GM19035 (cell line): ENCODE data around the gene GPR143.

Experiments used
- ATAC-seq: cut with Tn5 transposase; IDR thresholded peaks from one replicate; pipeline ENCODE4 v1.9.1; 2021; ENCODE audit not compliant: unreplicated experiment

Gene GPR143

DNA sequence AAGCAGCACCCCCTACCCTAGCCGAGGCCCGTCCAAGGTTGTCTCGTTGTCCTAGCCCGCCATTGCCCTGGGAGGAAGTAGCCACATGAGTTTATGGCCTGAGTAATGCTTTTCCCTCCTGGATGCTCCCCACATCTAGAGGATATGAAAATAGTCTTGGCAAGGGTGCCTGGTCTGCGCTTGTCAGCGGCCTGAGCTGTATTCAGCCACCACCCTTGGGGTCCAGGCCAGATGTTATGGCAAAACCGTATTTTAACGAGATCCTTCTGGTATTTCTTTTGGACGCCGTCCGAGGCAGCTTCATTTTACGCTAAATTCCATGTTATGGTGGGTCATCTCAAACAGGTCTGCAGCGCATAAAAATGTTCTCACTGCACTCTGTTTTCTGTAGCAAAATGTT lies 89.3 kb downstream of the GPR143 start:
- no peak for ATAC-seq
